Stimulated activated CD4-positive, alpha-beta T cell treated with anti-CD3 and anti-CD28 coated beads, TNF-alpha, amount 100 ng/mL, for 4 hours (primary cell): Measurements from ENCODE around the gene FAM24B.
"Not testable (repeated sequence)": the region's sequence is repeated elsewhere in the genome, so short reads cannot be mapped to it uniquely, and the experiment has no call there.

ENCODE experiments used
- DNase-seq, 3 experiments: peaks; one replicate each; pipeline ENCODE4 v3.0.0-alpha.2; 2020; ENCODE audit warnings: low read depth in 3 of 3

The FAM24B gene

GRCh38 chr10:122879339-122880273 is at the start of gene FAM24B:
FAM24B (minus strand) TSS chr10:122879581; CDS start chr10:122850515, 29,066 bp downstream.
- peak; percentile 82 to 93 (median 90) for DNase-seq

GRCh38 chr10:122915700-122916099 is 36.3 kb upstream of the FAM24B start:
- no peak for DNase-seq

- DNase-seq: peak in 1 of 3 experiments; percentile 18
Measured at GRCh38 chr10:122911889-122912484, 32.6 kb upstream of the FAM24B start.

GRCh38 chr10:122910310-122910709 is 30.9 kb upstream of the FAM24B start, which contains the start of gene FAM24A:
FAM24A (plus strand) TSS chr10:122910610; CDS start chr10:122911635, 1,025 bp downstream.
- DNase-seq: no peak

- DNase-seq: not testable (repeated sequence)
Measured at GRCh38 chr10:122903861-122904260, 24.5 kb upstream of the FAM24B start.

GRCh38 chr10:122894261-122894944 is 15.0 kb upstream of the FAM24B start:
- no peak for DNase-seq

- no peak for DNase-seq
Measured at GRCh38 chr10:122884166-122884565, 4.8 kb upstream of the FAM24B start.

GRCh38 chr10:122882766-122883165 is 3.4 kb upstream of the FAM24B start:
- DNase-seq: no peak

- DNase-seq: no peak
Measured at GRCh38 chr10:122878799-122879338, 512 bp downstream of the FAM24B start.

GRCh38 chr10:122877264-122877663 is 2.1 kb downstream of the FAM24B start:
- no peak for DNase-seq

- no peak for DNase-seq
Measured at GRCh38 chr10:122876467-122876855, 2.9 kb downstream of the FAM24B start.

- DNase-seq: no peak
Measured at GRCh38 chr10:122875843-122876466, 3.4 kb downstream of the FAM24B start.

- not testable (repeated sequence) for DNase-seq
Measured at GRCh38 chr10:122871947-122872346, 7.4 kb downstream of the FAM24B start.

GRCh38 chr10:122868768-122869167 is 10.6 kb downstream of the FAM24B start:
- DNase-seq: not testable (repeated sequence)

- not testable (repeated sequence) for DNase-seq
Measured at GRCh38 chr10:122866757-122867482, 12.5 kb downstream of the FAM24B start.

GRCh38 chr10:122864901-122865300 is 14.5 kb downstream of the FAM24B start:
- DNase-seq: no peak

GRCh38 chr10:122864194-122864592 is 15.2 kb downstream of the FAM24B start:
- DNase-seq: no peak

GRCh38 chr10:122863216-122864193 is 15.9 kb downstream of the FAM24B start:
- DNase-seq: no peak

- DNase-seq: no peak
Measured at GRCh38 chr10:122861711-122862161, 17.6 kb downstream of the FAM24B start.
